OCI-LY1 (cell line): ENCODE results near the gene PRPSAP1.

Experiments
- CTCF ChIP-seq: fragments of 200-600 bp; sonication (generic), shearing (Covaris generic); IDR thresholded peaks from 2 replicates; pipeline ENCODE4 v1.5.1; 2017; ENCODE audit warnings: mild to moderate bottlenecking, antibody characterized with exemption, low read length, moderate library complexity, mixed read lengths
- EZH2 ChIP-seq: fragments of 200-600 bp; sonication (generic), shearing (Covaris generic); IDR thresholded peaks from 2 replicates; pipeline ENCODE4 v1.8.0; 2017; ENCODE audit warnings: borderline replicate concordance, mixed run types, mild to moderate bottlenecking, antibody characterized with exemption, low read length, moderate library complexity, mixed read lengths

- TF ChIP-seq CTCF: no peak
- TF ChIP-seq EZH2: no peak
These were observed 45.8 kb downstream of the PRPSAP1 start, which contains the start of gene QRICH2 for GRCh38 chr17:76307966-76308338.
